GM19455 (cell line): ENCODE measurements around the gene ALDH4A1.

Source experiments
- ATAC-seq: cut with Tn5 transposase; IDR thresholded peaks from one replicate; pipeline ENCODE4 v1.9.1; 2021; ENCODE audit not compliant: unreplicated experiment

Gene ALDH4A1

GRCh38 chr1:18922848-18923755, 20.7 kb upstream of the ALDH4A1 start:
- ATAC-seq: no peak

GRCh38 chr1:18922319-18922726, 20.0 kb upstream of the ALDH4A1 start:
- ATAC-seq: no peak

- ATAC-seq: no peak
These were observed 19.3 kb upstream of the ALDH4A1 start for GRCh38 chr1:18921516-18922251.

- no peak for ATAC-seq
These were observed 18.6 kb upstream of the ALDH4A1 start for GRCh38 chr1:18920931-18921330.

GRCh38 chr1:18919956-18920355, 17.6 kb upstream of the ALDH4A1 start:
- ATAC-seq: no peak

GRCh38 chr1:18919197-18919905, 17.0 kb upstream of the ALDH4A1 start:
- ATAC-seq: no peak

- no peak for ATAC-seq
These were observed 16.1 kb upstream of the ALDH4A1 start for GRCh38 chr1:18918417-18918816.

- no peak for ATAC-seq
These were observed 14.9 kb upstream of the ALDH4A1 start for GRCh38 chr1:18917071-18917799.

- no peak for ATAC-seq
These were observed 13.0 kb upstream of the ALDH4A1 start for GRCh38 chr1:18915341-18915740.

GRCh38 chr1:18913065-18913835, 10.9 kb upstream of the ALDH4A1 start:
- ATAC-seq: no peak

GRCh38 chr1:18912550-18912949, 10.2 kb upstream of the ALDH4A1 start:
- no peak for ATAC-seq

GRCh38 chr1:18908911-18909771, 6.8 kb upstream of the ALDH4A1 start:
- no peak for ATAC-seq

- ATAC-seq: no peak
These were observed 5.8 kb upstream of the ALDH4A1 start for GRCh38 chr1:18907917-18908845.

- no peak for ATAC-seq
These were observed 4.9 kb upstream of the ALDH4A1 start for GRCh38 chr1:18907021-18907916.

- ATAC-seq: no peak
These were observed 969 bp upstream of the ALDH4A1 start for GRCh38 chr1:18903291-18903756.

- ATAC-seq: no peak
These were observed 318 bp downstream of the ALDH4A1 start for GRCh38 chr1:18901952-18902522.
